ENCODE results near the gene TAX1BP3.

The TAX1BP3 gene

DNA sequence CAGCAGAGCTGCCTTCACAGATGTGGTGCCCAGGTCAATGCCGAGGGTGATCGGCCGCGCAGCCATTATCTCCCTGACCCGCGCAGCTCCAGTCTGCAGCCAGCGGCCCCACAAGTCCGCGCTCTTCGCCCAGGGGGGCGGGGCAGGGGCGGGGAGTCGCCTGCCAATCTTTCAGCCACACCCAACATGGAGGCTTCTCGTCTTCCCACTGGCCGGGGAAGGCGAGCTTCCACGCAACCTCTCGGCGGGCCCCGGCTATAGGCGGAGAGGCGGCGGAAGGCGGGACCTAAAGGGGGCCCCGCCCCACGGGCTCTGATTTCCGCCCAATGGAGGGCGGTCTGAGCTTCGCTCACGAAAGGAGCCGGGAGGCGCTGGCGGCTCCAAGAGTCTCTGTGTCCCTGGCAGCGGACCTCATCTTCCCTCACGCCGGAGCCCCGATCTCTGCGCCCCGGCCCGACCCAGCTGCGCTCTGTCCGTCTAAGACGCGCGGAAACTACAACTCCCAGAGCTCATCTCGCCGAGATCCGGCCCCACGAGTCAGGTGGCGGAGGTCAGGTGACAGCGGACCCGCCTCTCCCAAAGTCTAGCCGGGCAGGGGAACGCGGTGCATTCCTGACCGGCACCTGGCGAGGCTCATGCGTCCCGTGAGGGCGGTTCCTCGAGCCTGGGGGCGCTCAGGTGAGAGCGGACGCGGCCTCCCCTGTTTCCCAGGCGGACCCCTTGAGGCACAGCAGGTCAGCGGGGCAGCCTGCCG lies 32.0 kb downstream of the TAX1BP3 start, which contains the start of the genes CTNS and SHPK (continued):
- 0 out of 2 replicates have a peak, but pooled peaks have one; percentile 8 for TF ChIP-seq ZFHX2 (tag by site-specific recombination; conservative IDR thresholded peaks at IDR 0.05)

DNA sequence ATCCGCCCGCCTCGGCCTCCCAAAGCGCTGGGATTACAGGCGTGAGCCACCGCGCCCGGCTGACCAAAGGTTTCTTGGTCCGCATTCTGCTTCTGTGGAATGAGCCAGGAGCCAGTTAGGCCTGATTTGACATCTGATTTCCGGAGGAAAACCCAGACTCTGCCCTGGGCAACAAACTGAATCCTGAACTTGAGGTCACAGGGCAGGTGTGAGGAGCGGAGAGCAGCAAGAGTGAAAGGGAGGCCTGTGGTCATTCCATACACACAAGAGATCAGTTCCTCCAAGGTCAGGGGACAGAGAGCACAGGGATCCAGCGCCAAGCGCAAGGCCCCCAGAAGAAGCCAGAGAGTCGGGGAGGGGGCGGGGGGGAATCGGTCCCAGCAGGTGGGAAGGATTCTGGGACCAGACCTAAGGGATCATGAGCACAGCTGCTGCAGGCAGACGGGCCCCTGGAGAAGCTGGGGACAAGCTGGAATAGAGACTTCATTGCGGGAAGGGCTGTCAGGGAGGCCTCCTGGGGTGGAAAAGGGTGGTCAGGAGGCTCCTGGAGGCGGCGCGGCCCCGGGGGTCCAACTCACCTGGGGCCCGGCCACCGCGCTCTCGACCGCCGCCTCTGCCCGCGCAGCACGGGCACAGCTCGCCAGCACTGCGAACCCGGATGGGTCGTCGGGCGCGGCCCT lies 32.8 kb downstream of the TAX1BP3 start:
- H3K4me3 ChIP-seq (ENCODE audit: low read depth, low read length) = peak overlapping the region; percentile 96
- H3K9me3 ChIP-seq (ENCODE audit: control insufficient read depth, insufficient read depth, low read depth, low read length) = no peaks in the 10 kb centered on the region
- peaks cover 2% of the 10 kb centered on the region for H3K4me1 ChIP-seq (ENCODE audit: control insufficient read depth, insufficient read depth, low read length)
- peaks cover 2 to 27% of the 10 kb centered on the region in 2 experiments; a peak in 2 of 3 replicates for H3K36me3 ChIP-seq (ENCODE audit: control insufficient read depth in 2 of 2, insufficient read depth in 1 of 2, low read length in 2 of 2)
- ChIA-PET POLR2A (interaction anchor here (0.5 to 3.8 kb wide), 27 partner anchors 8 to 911 kb away, joined by 3 to 75 read pairs (median 4); partner anchors contain the start of genes EMC6, HASPIN, NCBP3 and TAX1BP3), CTCF (interaction anchor here (1.3 to 1.4 kb wide), 2 partner anchors 12 to 787 kb away, joined by 4 to 5 read pairs; no protein-coding TSS in a partner anchor)
- peak overlapping the region; percentile 66; the same call in 1 of the 2 replicates for H3K27ac ChIP-seq (ENCODE audit: extremely low read depth, low read depth, low read length)
- no peak for TF ChIP-seq ZNF174 (tag by site-specific recombination; IDR thresholded peaks at IDR 0.05)
- no peak for TF ChIP-seq ZSCAN23 (tag by site-specific recombination; IDR thresholded peaks at IDR 0.05)
- TF ChIP-seq ZNF121 (tag by site-specific recombination; IDR thresholded peaks at IDR 0.05) = no peak
- TF ChIP-seq ZNF391 (tag by site-specific recombination; IDR thresholded peaks at IDR 0.05; ENCODE audit: borderline replicate concordance, low read depth) = peak; percentile 37; the same call in 1 of the 2 replicates
- TF ChIP-seq, protein P1, sequence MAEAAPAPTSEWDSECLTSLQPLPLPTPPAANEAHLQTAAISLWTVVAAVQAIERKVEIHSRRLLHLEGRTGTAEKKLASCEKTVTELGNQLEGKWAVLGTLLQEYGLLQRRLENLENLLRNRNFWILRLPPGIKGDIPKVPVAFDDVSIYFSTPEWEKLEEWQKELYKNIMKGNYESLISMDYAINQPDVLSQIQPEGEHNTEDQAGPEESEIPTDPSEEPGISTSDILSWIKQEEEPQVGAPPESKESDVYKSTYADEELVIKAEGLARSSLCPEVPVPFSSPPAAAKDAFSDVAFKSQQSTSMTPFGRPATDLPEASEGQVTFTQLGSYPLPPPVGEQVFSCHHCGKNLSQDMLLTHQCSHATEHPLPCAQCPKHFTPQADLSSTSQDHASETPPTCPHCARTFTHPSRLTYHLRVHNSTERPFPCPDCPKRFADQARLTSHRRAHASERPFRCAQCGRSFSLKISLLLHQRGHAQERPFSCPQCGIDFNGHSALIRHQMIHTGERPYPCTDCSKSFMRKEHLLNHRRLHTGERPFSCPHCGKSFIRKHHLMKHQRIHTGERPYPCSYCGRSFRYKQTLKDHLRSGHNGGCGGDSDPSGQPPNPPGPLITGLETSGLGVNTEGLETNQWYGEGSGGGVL (tag by site-specific recombination; IDR thresholded peaks at IDR 0.05) = 0 out of 2 replicates have a peak, but pooled peaks have one; percentile 11
- TF ChIP-seq ZNF624 (tag by site-specific recombination; IDR thresholded peaks at IDR 0.05) = no peak
- no peak for TF ChIP-seq ZNF175 (tag by site-specific recombination; IDR thresholded peaks at IDR 0.05)
- TF ChIP-seq ZNF169 (tag by site-specific recombination; IDR thresholded peaks at IDR 0.05) = no peak
- peak; percentile 78 for TF ChIP-seq ZIC2 (tag by site-specific recombination; IDR thresholded peaks at IDR 0.05)
- no peak for TF ChIP-seq ZNF223 (tag by site-specific recombination; IDR thresholded peaks at IDR 0.05)
- peak; percentile 98 for TF ChIP-seq GLIS1 (tag by site-specific recombination; IDR thresholded peaks at IDR 0.05)
- TF ChIP-seq ZNF292 (tag by site-specific recombination; IDR thresholded peaks at IDR 0.05; ENCODE audit: borderline replicate concordance, low read depth) = no peak
- TF ChIP-seq ZNF596 (tag by site-specific recombination; IDR thresholded peaks at IDR 0.05) = no peak
- TF ChIP-seq ZNF677 (tag by site-specific recombination; IDR thresholded peaks at IDR 0.05) = 0 out of 2 replicates have a peak, but pooled peaks have one; percentile 19
- TF ChIP-seq, protein P2, sequence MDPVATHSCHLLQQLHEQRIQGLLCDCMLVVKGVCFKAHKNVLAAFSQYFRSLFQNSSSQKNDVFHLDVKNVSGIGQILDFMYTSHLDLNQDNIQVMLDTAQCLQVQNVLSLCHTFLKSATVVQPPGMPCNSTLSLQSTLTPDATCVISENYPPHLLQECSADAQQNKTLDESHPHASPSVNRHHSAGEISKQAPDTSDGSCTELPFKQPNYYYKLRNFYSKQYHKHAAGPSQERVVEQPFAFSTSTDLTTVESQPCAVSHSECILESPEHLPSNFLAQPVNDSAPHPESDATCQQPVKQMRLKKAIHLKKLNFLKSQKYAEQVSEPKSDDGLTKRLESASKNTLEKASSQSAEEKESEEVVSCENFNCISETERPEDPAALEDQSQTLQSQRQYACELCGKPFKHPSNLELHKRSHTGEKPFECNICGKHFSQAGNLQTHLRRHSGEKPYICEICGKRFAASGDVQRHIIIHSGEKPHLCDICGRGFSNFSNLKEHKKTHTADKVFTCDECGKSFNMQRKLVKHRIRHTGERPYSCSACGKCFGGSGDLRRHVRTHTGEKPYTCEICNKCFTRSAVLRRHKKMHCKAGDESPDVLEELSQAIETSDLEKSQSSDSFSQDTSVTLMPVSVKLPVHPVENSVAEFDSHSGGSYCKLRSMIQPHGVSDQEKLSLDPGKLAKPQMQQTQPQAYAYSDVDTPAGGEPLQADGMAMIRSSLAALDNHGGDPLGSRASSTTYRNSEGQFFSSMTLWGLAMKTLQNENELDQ (tag by site-specific recombination; IDR thresholded peaks at IDR 0.05; ENCODE audit: low read depth) = no peak
- TF ChIP-seq, protein P3, sequence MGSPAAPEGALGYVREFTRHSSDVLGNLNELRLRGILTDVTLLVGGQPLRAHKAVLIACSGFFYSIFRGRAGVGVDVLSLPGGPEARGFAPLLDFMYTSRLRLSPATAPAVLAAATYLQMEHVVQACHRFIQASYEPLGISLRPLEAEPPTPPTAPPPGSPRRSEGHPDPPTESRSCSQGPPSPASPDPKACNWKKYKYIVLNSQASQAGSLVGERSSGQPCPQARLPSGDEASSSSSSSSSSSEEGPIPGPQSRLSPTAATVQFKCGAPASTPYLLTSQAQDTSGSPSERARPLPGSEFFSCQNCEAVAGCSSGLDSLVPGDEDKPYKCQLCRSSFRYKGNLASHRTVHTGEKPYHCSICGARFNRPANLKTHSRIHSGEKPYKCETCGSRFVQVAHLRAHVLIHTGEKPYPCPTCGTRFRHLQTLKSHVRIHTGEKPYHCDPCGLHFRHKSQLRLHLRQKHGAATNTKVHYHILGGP (tag by site-specific recombination; IDR thresholded peaks at IDR 0.05) = no peak
- peak; percentile 55; the same call in 1 of the 2 replicates for TF ChIP-seq ZNF423 (tag by site-specific recombination; IDR thresholded peaks at IDR 0.05)
- no peak for TF ChIP-seq ZNF426 (tag by site-specific recombination; IDR thresholded peaks at IDR 0.05)
- peak; percentile 50; the same call in 1 of the 2 replicates for TF ChIP-seq ZNF394 (tag by site-specific recombination; IDR thresholded peaks at IDR 0.05; ENCODE audit: borderline replicate concordance)
- no peak for TF ChIP-seq KLF10 (tag by site-specific recombination; IDR thresholded peaks at IDR 0.05)
- TF ChIP-seq ZNF776 (tag by site-specific recombination; IDR thresholded peaks at IDR 0.05; ENCODE audit: borderline replicate concordance) = no peak
- no peak for TF ChIP-seq HOXC10 (CRISPR knock-in tag; IDR thresholded peaks at IDR 0.05)
- TF ChIP-seq, protein P4, sequence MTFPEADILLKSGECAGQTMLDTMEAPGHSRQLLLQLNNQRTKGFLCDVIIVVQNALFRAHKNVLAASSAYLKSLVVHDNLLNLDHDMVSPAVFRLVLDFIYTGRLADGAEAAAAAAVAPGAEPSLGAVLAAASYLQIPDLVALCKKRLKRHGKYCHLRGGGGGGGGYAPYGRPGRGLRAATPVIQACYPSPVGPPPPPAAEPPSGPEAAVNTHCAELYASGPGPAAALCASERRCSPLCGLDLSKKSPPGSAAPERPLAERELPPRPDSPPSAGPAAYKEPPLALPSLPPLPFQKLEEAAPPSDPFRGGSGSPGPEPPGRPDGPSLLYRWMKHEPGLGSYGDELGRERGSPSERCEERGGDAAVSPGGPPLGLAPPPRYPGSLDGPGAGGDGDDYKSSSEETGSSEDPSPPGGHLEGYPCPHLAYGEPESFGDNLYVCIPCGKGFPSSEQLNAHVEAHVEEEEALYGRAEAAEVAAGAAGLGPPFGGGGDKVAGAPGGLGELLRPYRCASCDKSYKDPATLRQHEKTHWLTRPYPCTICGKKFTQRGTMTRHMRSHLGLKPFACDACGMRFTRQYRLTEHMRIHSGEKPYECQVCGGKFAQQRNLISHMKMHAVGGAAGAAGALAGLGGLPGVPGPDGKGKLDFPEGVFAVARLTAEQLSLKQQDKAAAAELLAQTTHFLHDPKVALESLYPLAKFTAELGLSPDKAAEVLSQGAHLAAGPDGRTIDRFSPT (tag by site-specific recombination; IDR thresholded peaks at IDR 0.05) = peak; percentile 56; the same call in 1 of the 2 replicates
- peak; percentile 66; the same call in 1 of the 2 replicates for TF ChIP-seq BCL11B (tag by site-specific recombination; IDR thresholded peaks at IDR 0.05; ENCODE audit: low read depth)
- no peak for TF ChIP-seq ZNF777 (tag by site-specific recombination; IDR thresholded peaks at IDR 0.05; ENCODE audit: borderline replicate concordance)
- TF ChIP-seq ZNF785 (tag by site-specific recombination; IDR thresholded peaks at IDR 0.05) = no peak

Data from HEK293 (cell line).